Ishikawa (cell line): Measurements from ENCODE around the gene B3GALT5.

Experiments used
- CEBPB ChIP-seq: IDR thresholded peaks from 2 replicates; pipeline ENCODE4 v1.6.1; 2012
- CREB1 ChIP-seq: IDR thresholded peaks from 2 replicates; pipeline ENCODE4 v1.6.1; 2012; ENCODE audit warnings: low read depth
- EGR1 ChIP-seq: IDR thresholded peaks from 2 replicates; pipeline ENCODE4 v1.6.1; 2012
- EP300 ChIP-seq: IDR thresholded peaks from 2 replicates; pipeline ENCODE4 v1.6.1; 2012; ENCODE audit warnings: borderline replicate concordance
- FOXM1 ChIP-seq: IDR thresholded peaks from 2 replicates; pipeline ENCODE4 v1.6.1; 2012; ENCODE audit warnings: low read depth, borderline replicate concordance
- MAX ChIP-seq: IDR thresholded peaks from 2 replicates; pipeline ENCODE4 v1.6.1; 2012
- NFIC ChIP-seq: IDR thresholded peaks from 2 replicates; pipeline ENCODE4 v1.6.1; 2012
- RAD21 ChIP-seq: IDR thresholded peaks from 2 replicates; pipeline ENCODE4 v1.6.1; 2012; ENCODE audit warnings: low read depth
- REST ChIP-seq: IDR thresholded peaks from 2 replicates; pipeline ENCODE4 v1.6.1; 2012; ENCODE audit warnings: low read depth, mild to moderate bottlenecking
- TAF1 ChIP-seq: IDR thresholded peaks from 2 replicates; pipeline ENCODE4 v1.6.1; 2012; ENCODE audit warnings: low read depth, mild to moderate bottlenecking
- TCF12 ChIP-seq: IDR thresholded peaks from 2 replicates; pipeline ENCODE4 v1.6.1; 2012; ENCODE audit warnings: low read depth
- TEAD4 ChIP-seq: IDR thresholded peaks from 2 replicates; pipeline ENCODE4 v1.6.1; 2012
- USF1 ChIP-seq: IDR thresholded peaks from 2 replicates; pipeline ENCODE4 v1.6.1; 2012
- YY1 ChIP-seq: IDR thresholded peaks from 2 replicates; pipeline ENCODE4 v1.6.1; 2012; ENCODE audit warnings: low read depth
- ZBTB7A ChIP-seq: IDR thresholded peaks from 2 replicates; pipeline ENCODE4 v1.6.1; 2012; ENCODE audit warnings: low read depth

The B3GALT5 gene

GRCh38 chr21:39631842-39632562, 19.3 kb downstream of the B3GALT5 start:
- TF ChIP-seq REST = no peak
- no peak for TF ChIP-seq TAF1
- TF ChIP-seq TEAD4 = no peak
- no peak for TF ChIP-seq CEBPB
- no peak for TF ChIP-seq CREB1

GRCh38 chr21:39632796-39633442, 20.2 kb downstream of the B3GALT5 start:
- no peak for TF ChIP-seq NFIC
- TF ChIP-seq ZBTB7A = no peak
- TF ChIP-seq EGR1 = no peak
- no peak for TF ChIP-seq FOXM1
- no peak for TF ChIP-seq USF1
- TF ChIP-seq RAD21 = no peak
- TF ChIP-seq TAF1 = no peak
- no peak for TF ChIP-seq EP300
- no peak for TF ChIP-seq MAX
- no peak for TF ChIP-seq CEBPB
- no peak for TF ChIP-seq TCF12
- no peak for TF ChIP-seq REST
- no peak for TF ChIP-seq YY1
- TF ChIP-seq CREB1 = no peak
- TF ChIP-seq TEAD4 = no peak

GRCh38 chr21:39633770-39634181, 21.0 kb downstream of the B3GALT5 start:
- TF ChIP-seq CEBPB (no peak), NFIC (no peak), EP300 (no peak), TCF12 (no peak)

- TF ChIP-seq TEAD4 (no peak), CREB1 (no peak), REST (no peak), RAD21 (no peak), MAX (no peak), CEBPB (no peak), NFIC (no peak), EP300 (no peak), TAF1 (no peak), EGR1 (no peak), FOXM1 (no peak), TCF12 (no peak), YY1 (no peak), USF1 (no peak), ZBTB7A (no peak)
Measured at GRCh38 chr21:39634507-39634906, 21.8 kb downstream of the B3GALT5 start.
